Endothelial cell of umbilical vein (primary cell): Measurements from ENCODE around the gene CRY2. TPM values are rescaled to one million over a fixed set of nuclear protein-coding genes. Genes with fewer than 3 reads are reported as not detected.

Experiments used
- BruUV-seq: library from RNA; stranded (reverse); fragments of 400-500 nt; replicated peaks from 2 replicates; lab custom pipeline; 2021; lab: Mats Ljungman, UMichigan
- CTCF ChIA-PET: fragments of 300-600, 350-600 bp; sonication (Branson Sonifier 250); formaldehyde crosslinking; loops from one replicate; lab custom pipeline; 2021; ENCODE audit warnings: antibody characterized with exemption, inconsistent platforms; lab: Charles Lee
- POLR2A ChIA-PET: fragments of 300-600, 350-600 bp; sonication (Branson Sonifier 250); formaldehyde crosslinking; loops from one replicate; lab custom pipeline; 2021; ENCODE audit warnings: antibody characterized with exemption, inconsistent platforms; lab: Charles Lee
- DNase-seq: peaks from one replicate; pipeline ENCODE4 v3.0.0-alpha.2; 2011; ENCODE audit warnings: low read depth, low spot score
- FAIRE-seq: peaks from 2 replicates; lab custom pipeline; 2011; peaks lifted over from hg19 to GRCh38; lab: Jason Lieb, UNC
- H2AFZ ChIP-seq: 2 replicates; pipeline ENCODE4 v1.6.0; 2012; ENCODE audit warnings: low read depth, low read length, control low read depth, inconsistent platforms
- H3K27ac ChIP-seq: 2 replicates; pipeline ENCODE4 v1.5.1; 2011; ENCODE audit warnings: low read depth, mild to moderate bottlenecking, control low read depth, low read length, moderate library complexity; ENCODE audit not compliant: insufficient read depth
- H3K27me3 ChIP-seq, 2 experiments: 2 replicates each; pipeline versions ENCODE4 v1.6.0 to v1.6.1; 2011; ENCODE audit warnings: low read length in 2 of 2, mixed read lengths in 1 of 2; ENCODE audit not compliant: control insufficient read depth in 2 of 2, insufficient read depth in 2 of 2
- H3K36me3 ChIP-seq, 2 experiments: 2 replicates in 1 of 2; 3 replicates in 1 of 2; pipeline ENCODE4 v1.5.1; 2011; ENCODE audit warnings: low read length in 2 of 2, mild to moderate bottlenecking in 1 of 2, moderate library complexity in 1 of 2; ENCODE audit not compliant: control insufficient read depth in 2 of 2, insufficient read depth in 2 of 2; ENCODE audit errors: extremely low read depth in 1 of 2
- H3K4me1 ChIP-seq: 3 replicates; pipeline ENCODE4 v1.5.1; 2011; ENCODE audit warnings: mild to moderate bottlenecking, low read length; ENCODE audit not compliant: control insufficient read depth, insufficient read depth; ENCODE audit errors: extremely low read depth
- H3K4me2 ChIP-seq: 2 replicates; pipeline ENCODE4 v1.6.1; 2011; ENCODE audit warnings: low read length, control low read depth, mixed read lengths; ENCODE audit not compliant: insufficient read depth
- H3K4me3 ChIP-seq, 3 experiments: fragments of 200-600 bp in 1 of 3; sonication (generic), shearing (Covaris generic) in 1 of 3; replicated peaks in 1 of 3; 2 replicates each; pipeline ENCODE4 v1.5.1; 2011 to 2016; ENCODE audit warnings: control low read depth in 3 of 3, low read length in 3 of 3, mild to moderate bottlenecking in 2 of 3, inconsistent platforms in 1 of 3, low read depth in 1 of 3, moderate library complexity in 1 of 3; ENCODE audit not compliant: insufficient read depth in 1 of 3
- H3K79me2 ChIP-seq: 2 replicates; pipeline ENCODE4 v1.6.0; 2012; ENCODE audit warnings: low read length, inconsistent platforms; ENCODE audit not compliant: control insufficient read depth, insufficient read depth
- H3K9ac ChIP-seq: replicated peaks from 2 replicates; pipeline ENCODE3; 2011; ENCODE audit warnings: low read length, control low read depth; ENCODE audit not compliant: insufficient read depth; ENCODE audit errors: extremely low read depth
- H3K9me1 ChIP-seq: replicated peaks from 3 replicates; pipeline ENCODE4 v1.6.0; 2011; ENCODE audit warnings: mild to moderate bottlenecking, low read length; ENCODE audit not compliant: control insufficient read depth, insufficient read depth; ENCODE audit errors: extremely low read depth
- H3K9me3 ChIP-seq: replicated peaks from 2 replicates; pipeline ENCODE4 v1.5.1; 2012; ENCODE audit warnings: low read length, inconsistent platforms; ENCODE audit not compliant: control insufficient read depth, insufficient read depth
- H4K20me1 ChIP-seq: replicated peaks from 2 replicates; pipeline ENCODE3; 2011; ENCODE audit warnings: mild to moderate bottlenecking, low read length; ENCODE audit not compliant: control insufficient read depth, insufficient read depth; ENCODE audit errors: extremely low read depth
- FOS ChIP-seq: IDR thresholded peaks from 2 replicates; pipeline ENCODE4 v1.6.1; 2011; ENCODE audit warnings: mild to moderate bottlenecking, low read length, moderate library complexity, borderline replicate concordance; ENCODE audit not compliant: insufficient read depth
- JUN ChIP-seq: IDR thresholded peaks from 2 replicates; pipeline ENCODE4 v1.6.1; 2011; ENCODE audit warnings: borderline replicate concordance, low read depth; ENCODE audit not compliant: insufficient read length, insufficient read depth
- MYC ChIP-seq: IDR thresholded peaks from one replicate; pipeline ENCODE4 v1.6.1; 2011; ENCODE audit warnings: mild to moderate bottlenecking, low read depth, low read length
- POLR2A ChIP-seq: IDR thresholded peaks from 2 replicates; pipeline ENCODE4 v1.6.1; 2012; ENCODE audit warnings: low read depth, mild to moderate bottlenecking, control low read depth, low read length
- dilution Hi-C: fragments of 300-500 bp; cut with MboI; formaldehyde crosslinking; loops from one replicate; pipeline ENCODE4 v1.15.0; 2019; ENCODE audit warnings: low sequenced_read_pairs; ENCODE audit not compliant: extremely low pct_ligation_motif_present
- intact Hi-C: fragments of 100-400 bp; cut with micrococcal nuclease; formaldehyde crosslinking; loops from one replicate; pipeline ENCODE4 v1.10.0; 2022
- polyA plus RNA-seq, 4 experiments: library from polyadenylated mRNA; depleted of rRNA in 3 of 4; stranded (reverse) in 3 of 4; unstranded in 1 of 4; fragments of >200 nt; gene quantifications; 2 replicates each; pipeline versions ENCODE4 v1.2.1 to v1.2.3, GENCODE V29; 2011 to 2012; ENCODE audit warnings: missing spikeins in 1 of 4
- total RNA-seq: library from RNA; stranded (reverse); gene quantifications from 2 replicates; pipeline ENCODE4 v1.2.3, GENCODE V29; 2021

Gene CRY2
- total and polyA plus RNA-seq, 2 donors (not counting 3 experiments of a cell fraction or from before 2014, with no cell fraction given) = 7.7 to 11.7 TPM

- H3K4me3 ChIP-seq = no peak overlapping the region
- TF ChIP-seq FOS = no peak
- no peak for TF ChIP-seq MYC
- no peak for TF ChIP-seq POLR2A
Measured at GRCh38 chr11:45860348-45860747, 13.1 kb downstream of the CRY2 start.

GRCh38 chr11:45860764-45861510 is 13.7 kb downstream of the CRY2 start:
- peaks cover 0 to 17% of the 10 kb centered on the region in 2 experiments for H3K36me3 ChIP-seq
- H3K9me1 ChIP-seq = no peaks in the 10 kb centered on the region
- BruUV-seq = no TSS peak
- TF ChIP-seq JUN = no peak
- dilution Hi-C loops (no loop called here), intact Hi-C loops (no loop called here)
- H3K9me3 ChIP-seq = no peaks in the 10 kb centered on the region
- H3K4me1 ChIP-seq = peaks cover 28% of the 10 kb centered on the region
- DNase-seq = no peak
- no peaks in the 10 kb centered on the region for H3K27me3 ChIP-seq
- H3K79me2 ChIP-seq = no peaks in the 10 kb centered on the region
- ChIA-PET CTCF (interaction anchor here (1.3 to 1.7 kb wide), 3 partner anchors 10 to 12 kb away, joined by 3 to 5 read pairs (median 5); no protein-coding TSS in a partner anchor), POLR2A (interaction anchor here (0.6 to 1.1 kb wide), 2 partner anchors 14 to 20 kb away, joined by 3 to 4 read pairs; no protein-coding TSS in a partner anchor)
- H3K4me2 ChIP-seq = no peak overlapping the region
- no peaks in the 10 kb centered on the region for H4K20me1 ChIP-seq
- H3K27ac ChIP-seq = no peak overlapping the region
- H3K4me3 ChIP-seq = no peak overlapping the region
- no peak overlapping the region for H2AFZ ChIP-seq
- no peak overlapping the region for H3K9ac ChIP-seq
- FAIRE-seq = no peak

More at GRCh38 chr11:45860348-45860747, 13.1 kb downstream of the CRY2 start:
- FAIRE-seq (no peak), DNase-seq (no peak)
- Histone ChIP-seq H3K27ac (no peak overlapping the region), H3K4me1 (peaks cover 28% of the 10 kb centered on the region), H4K20me1 (no peaks in the 10 kb centered on the region), H3K79me2 (no peaks in the 10 kb centered on the region), H3K36me3 (peaks cover 0 to 12% of the 10 kb centered on the region in 2 experiments), H3K9ac (no peak overlapping the region), H2AFZ (no peak overlapping the region), H3K9me1 (no peaks in the 10 kb centered on the region), H3K27me3 (no peaks in the 10 kb centered on the region), H3K4me2 (no peak overlapping the region), H3K9me3 (no peaks in the 10 kb centered on the region)
- BruUV-seq = no TSS peak
- dilution Hi-C loops (no loop called here), intact Hi-C loops (no loop called here)
- ChIA-PET CTCF (interaction anchor here (1.3 to 1.7 kb wide), 3 partner anchors 9 to 12 kb away, joined by 3 to 5 read pairs (median 5); no protein-coding TSS in a partner anchor), POLR2A (interaction anchor here (0.6 kb wide), 1 partner anchor 20 kb away, joined by 3 read pairs; no protein-coding TSS in a partner anchor)
